IgD-negative memory B cell (primary cell): ENCODE data around the gene HSH2D. TPM values are rescaled to one million over a fixed set of nuclear protein-coding genes. Genes with fewer than 3 reads are reported as not detected.

Source experiments
- H3K27ac Mint-ChIP-seq, 3 donors: one replicate each; pipeline ENCODE4 v1.8.0; 2020 to 2022; ENCODE audit warnings: mild to moderate bottlenecking in 3 of 3, mixed read lengths in 3 of 3, moderate library complexity in 1 of 3
- H3K27me3 Mint-ChIP-seq: one replicate; pipeline ENCODE4 v1.8.0; 2021; ENCODE audit warnings: mixed read lengths
- H3K36me3 Mint-ChIP-seq: one replicate; pipeline ENCODE4 v1.8.0; 2020; ENCODE audit warnings: mild to moderate bottlenecking, mixed read lengths
- H3K4me1 Mint-ChIP-seq, 3 donors: one replicate each; pipeline ENCODE4 v1.8.0; 2020 to 2022; ENCODE audit warnings: mixed read lengths in 3 of 3, mild to moderate bottlenecking in 1 of 3
- H3K4me3 Mint-ChIP-seq, 4 donors: one replicate each; pipeline ENCODE4 v1.8.0; 2020 to 2022; ENCODE audit warnings: mild to moderate bottlenecking in 4 of 4, mixed read lengths in 4 of 4, moderate library complexity in 3 of 4
- H3K9me3 Mint-ChIP-seq, 3 donors: one replicate each; pipeline ENCODE4 v1.8.0; 2020 to 2021; ENCODE audit warnings: mixed read lengths in 3 of 3, mild to moderate bottlenecking in 1 of 3
- polyA plus RNA-seq: library from polyadenylated mRNA; unstranded; fragments of 300-500 nt; fragmentation: Illumina TruSeq; gene quantifications from one replicate; pipeline ENCODE4 v1.2.3, GENCODE V29; 2021

The HSH2D gene
- polyA plus RNA-seq, 1 donor from 2014 or later = 122 TPM

- H3K4me3 Mint-ChIP-seq = peak within 1 kb of the TSS; percentile 96 to 100 (median 98)
- peaks cover 19 to 25% (median 23%) of the 10 kb centered on the region in 3 donors for H3K4me1 Mint-ChIP-seq
- H3K27ac Mint-ChIP-seq = peak within 1 kb of the TSS; percentile 71 to 96 (median 82)
- no peaks in the 10 kb centered on the region for H3K9me3 Mint-ChIP-seq
- H3K36me3 Mint-ChIP-seq = no peaks in the 10 kb centered on the region
- no peaks in the 10 kb centered on the region for H3K27me3 Mint-ChIP-seq
These were observed 41.8 kb downstream of the HSH2D start, which contains the start of gene FAM32A for GRCh38 chr19:16185123-16185767. FAM32A (plus strand) TSS chr19:16185410; CDS start chr19:16185443, 33 bp downstream.

- Mint-ChIP-seq H3K4me3 (peak overlapping the region; percentile 96 to 100 (median 98)), H3K4me1 (peaks cover 19 to 25% (median 23%) of the 10 kb centered on the region in 3 donors), H3K9me3 (no peaks in the 10 kb centered on the region), H3K36me3 (no peaks in the 10 kb centered on the region), H3K27me3 (no peaks in the 10 kb centered on the region), H3K27ac (peak overlapping the region; percentile 71 to 96 (median 82))
These were observed 42.3 kb downstream of the HSH2D start for GRCh38 chr19:16185768-16186123.

- peaks cover 14 to 21% (median 16%) of the 10 kb centered on the region in 3 donors for H3K4me1 Mint-ChIP-seq
- H3K4me3 Mint-ChIP-seq = peak overlapping the region in 1 of 4 donors; percentile 21
These were observed 45.0 kb downstream of the HSH2D start for GRCh38 chr19:16188521-16188920.

GRCh38 chr19:16190198-16190597, 46.7 kb downstream of the HSH2D start:
- Mint-ChIP-seq H3K4me1 (peaks cover 13 to 17% (median 14%) of the 10 kb centered on the region in 3 donors), H3K9me3 (no peaks in the 10 kb centered on the region), H3K36me3 (peaks cover 2% of the 10 kb centered on the region), H3K27ac (peak overlapping the region in 2 of 3 donors; percentile 14 to 46), H3K27me3 (no peaks in the 10 kb centered on the region), H3K4me3 (peak overlapping the region in 1 of 4 donors; percentile 50)

More at GRCh38 chr19:16188521-16188920, 45.0 kb downstream of the HSH2D start:
- no peaks in the 10 kb centered on the region for H3K27me3 Mint-ChIP-seq
- no peaks in the 10 kb centered on the region for H3K36me3 Mint-ChIP-seq
- H3K9me3 Mint-ChIP-seq = no peaks in the 10 kb centered on the region
- H3K27ac Mint-ChIP-seq = peak overlapping the region in 1 of 3 donors; percentile 36

GRCh38 chr19:16190736-16191135, 47.3 kb downstream of the HSH2D start:
- peaks cover 2% of the 10 kb centered on the region for H3K36me3 Mint-ChIP-seq
- no peak overlapping the region for H3K4me3 Mint-ChIP-seq
- no peaks in the 10 kb centered on the region for H3K9me3 Mint-ChIP-seq
- H3K27me3 Mint-ChIP-seq = no peaks in the 10 kb centered on the region
- peaks cover 10 to 14% (median 13%) of the 10 kb centered on the region in 3 donors for H3K4me1 Mint-ChIP-seq
- no peak overlapping the region for H3K27ac Mint-ChIP-seq

DNA sequence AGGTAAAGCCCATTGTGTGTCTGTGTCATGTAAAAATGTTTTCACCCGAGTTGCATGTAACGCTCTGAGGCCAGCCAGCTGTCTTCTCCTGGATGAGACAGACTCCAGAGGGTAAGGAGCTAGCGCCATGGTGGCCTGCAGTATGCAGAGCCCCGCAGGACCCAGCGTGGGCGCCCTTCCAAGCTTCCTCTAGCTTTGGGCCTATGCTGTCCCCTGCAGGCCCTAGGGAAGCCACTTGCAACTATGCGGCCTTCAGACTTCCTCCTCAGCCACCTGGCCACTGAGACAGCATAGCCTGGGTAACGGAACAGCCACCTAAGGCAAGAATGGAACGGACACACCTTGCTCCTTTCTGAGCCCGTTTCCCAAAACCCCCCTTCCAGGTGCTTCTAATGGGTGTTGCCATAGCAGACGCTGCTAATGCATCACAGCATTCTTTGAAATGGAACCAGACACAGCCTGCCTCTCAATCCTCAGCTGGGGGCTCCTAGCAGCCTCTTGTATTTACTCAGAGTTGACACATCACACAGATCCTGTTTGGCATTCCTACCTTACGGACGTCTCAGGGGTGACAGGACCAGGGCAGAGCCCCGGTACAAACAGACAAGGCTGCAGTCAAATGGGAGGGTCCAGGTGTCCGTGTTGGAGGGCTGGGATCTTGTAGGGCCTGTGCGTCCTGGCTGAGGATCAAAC, 47.9 kb downstream of the HSH2D start:
- Mint-ChIP-seq H3K27me3 (no peaks in the 10 kb centered on the region), H3K4me1 (peaks cover 9 to 13% (median 10%) of the 10 kb centered on the region in 3 donors), H3K27ac (no peak overlapping the region), H3K9me3 (no peaks in the 10 kb centered on the region), H3K36me3 (peaks cover 2% of the 10 kb centered on the region), H3K4me3 (peak overlapping the region in 1 of 4 donors; percentile 66)

DNA sequence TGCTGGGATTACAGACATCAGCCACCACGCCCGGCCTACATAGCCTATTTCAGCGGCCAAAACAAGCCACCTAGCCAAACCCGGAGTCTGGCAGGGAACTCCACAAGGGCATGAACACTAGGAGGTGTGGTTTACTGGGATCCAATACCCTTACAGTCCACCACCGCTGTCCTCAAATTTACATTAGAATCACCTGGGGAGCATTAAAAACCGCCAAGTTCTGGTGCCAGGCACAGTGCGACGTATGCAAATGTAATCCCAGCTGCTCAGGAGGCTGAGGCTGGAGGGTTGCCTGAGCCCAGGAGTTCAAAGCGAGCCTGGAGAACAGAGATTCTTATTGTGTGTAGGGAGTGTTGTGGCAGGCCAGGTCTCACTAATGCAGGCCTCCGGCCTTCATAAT, 50.0 kb downstream of the HSH2D start:
- no peaks in the 10 kb centered on the region for H3K9me3 Mint-ChIP-seq

DNA sequence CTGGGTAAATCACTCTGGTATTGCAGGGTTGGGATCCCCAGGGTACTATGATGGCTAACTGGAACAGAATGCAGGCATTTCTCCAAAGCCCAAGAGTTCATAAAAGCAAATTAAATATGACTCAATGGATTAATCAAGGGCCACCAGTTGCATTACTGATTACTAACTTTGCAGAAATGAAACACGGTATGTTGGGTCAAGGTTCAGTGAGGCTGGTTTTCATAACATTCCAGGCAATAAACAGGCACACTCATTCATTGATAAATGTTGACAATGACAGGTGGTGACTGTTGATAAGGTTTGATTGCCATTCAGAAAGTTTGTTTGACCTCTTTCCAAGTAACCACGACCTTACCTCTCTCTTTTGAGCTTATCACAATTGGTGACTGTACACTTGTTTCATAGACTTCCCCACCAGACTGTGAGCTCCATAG, 53.7 kb downstream of the HSH2D start:
- peaks cover 16 to 29% (median 26%) of the 10 kb centered on the region in 3 donors for H3K4me1 Mint-ChIP-seq
- H3K27me3 Mint-ChIP-seq = no peaks in the 10 kb centered on the region
- no peaks in the 10 kb centered on the region for H3K9me3 Mint-ChIP-seq
- peaks cover 5% of the 10 kb centered on the region for H3K36me3 Mint-ChIP-seq
- peak overlapping the region; percentile 92 to 97 (median 97) for H3K27ac Mint-ChIP-seq
- peak overlapping the region; percentile 88 to 96 (median 92) for H3K4me3 Mint-ChIP-seq

More for the DNA sequence above, 50.0 kb downstream of the HSH2D start:
- H3K4me1 Mint-ChIP-seq = peaks cover 9 to 16% (median 10%) of the 10 kb centered on the region in 3 donors
- peak overlapping the region in 1 of 4 donors; percentile 12 for H3K4me3 Mint-ChIP-seq
- H3K36me3 Mint-ChIP-seq = peaks cover 2% of the 10 kb centered on the region
- peak overlapping the region in 1 of 3 donors; percentile 21 for H3K27ac Mint-ChIP-seq
- H3K27me3 Mint-ChIP-seq = no peaks in the 10 kb centered on the region

GRCh38 chr19:16197622-16198369, 54.3 kb downstream of the HSH2D start, which contains the start of gene AP1M1:
AP1M1 (plus strand) TSS chr19:16197911; CDS start chr19:16198027, 116 bp downstream.
- Mint-ChIP-seq H3K9me3 (no peaks in the 10 kb centered on the region), H3K4me1 (peaks cover 22 to 35% (median 29%) of the 10 kb centered on the region in 3 donors), H3K4me3 (peak within 1 kb of the TSS; percentile 88 to 96 (median 92)), H3K27ac (peak within 1 kb of the TSS; percentile 92 to 97 (median 97)), H3K27me3 (no peaks in the 10 kb centered on the region), H3K36me3 (peaks cover 5% of the 10 kb centered on the region)

DNA sequence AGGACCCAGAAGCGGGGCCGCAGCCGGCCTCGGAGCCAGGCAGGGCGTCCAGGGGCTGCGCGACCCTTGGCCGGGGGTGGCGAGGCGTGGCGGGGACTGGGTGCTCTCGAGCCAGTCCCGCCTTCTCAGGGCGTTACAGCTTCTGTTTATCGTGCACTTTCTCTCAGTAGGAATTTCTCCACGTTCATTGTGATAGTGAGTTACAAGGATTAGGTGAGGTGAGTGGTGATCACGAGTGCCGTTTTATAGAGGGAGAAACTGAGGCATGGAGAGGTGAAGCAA, 54.8 kb downstream of the HSH2D start:
- Mint-ChIP-seq H3K36me3 (peaks cover 5% of the 10 kb centered on the region), H3K27me3 (no peaks in the 10 kb centered on the region), H3K4me3 (peak overlapping the region; percentile 84 to 90 (median 86)), H3K27ac (peak overlapping the region; percentile 29 to 92 (median 90)), H3K4me1 (peaks cover 27 to 36% (median 29%) of the 10 kb centered on the region in 3 donors), H3K9me3 (no peaks in the 10 kb centered on the region)

DNA sequence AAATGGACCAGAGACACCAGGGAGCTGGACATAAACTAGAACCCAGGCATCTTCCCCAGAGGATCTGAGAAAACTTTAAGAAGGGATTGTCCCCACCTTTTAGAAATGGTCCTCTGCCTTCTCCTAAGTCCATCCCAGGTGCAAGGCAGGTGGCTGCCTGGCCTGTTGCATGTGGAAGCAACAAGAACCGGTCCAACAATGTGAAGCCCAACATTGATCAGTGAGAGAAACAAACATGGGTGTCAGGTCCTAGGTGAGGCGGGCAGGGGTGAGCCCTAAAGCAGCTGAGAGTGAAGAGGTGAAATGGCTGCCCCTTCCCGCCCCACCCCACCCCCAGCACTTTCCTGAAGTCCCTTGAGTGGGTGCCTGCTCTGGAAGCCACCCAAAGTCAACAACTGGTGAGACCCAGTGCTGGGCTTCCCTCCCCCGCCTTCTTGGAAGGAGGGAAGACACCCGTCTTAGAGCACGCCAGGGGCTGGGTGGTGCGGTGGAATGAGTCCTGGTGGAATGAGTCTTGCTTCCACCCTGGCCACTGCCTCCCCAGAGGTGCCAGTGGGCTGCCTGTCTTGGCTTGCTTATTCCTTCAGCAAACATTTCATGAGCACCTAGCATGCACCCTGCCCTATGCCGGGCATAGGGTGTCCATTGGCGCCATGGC, 55.9 kb downstream of the HSH2D start:
- H3K27me3 Mint-ChIP-seq = no peaks in the 10 kb centered on the region
- no peaks in the 10 kb centered on the region for H3K9me3 Mint-ChIP-seq
- H3K4me1 Mint-ChIP-seq = peaks cover 27 to 39% (median 29%) of the 10 kb centered on the region in 3 donors
- H3K4me3 Mint-ChIP-seq = peak overlapping the region in 3 of 4 donors; percentile 84 to 90 (median 88)
- H3K27ac Mint-ChIP-seq = peak overlapping the region; percentile 8 to 92 (median 85)
- H3K36me3 Mint-ChIP-seq = peaks cover 4% of the 10 kb centered on the region

DNA sequence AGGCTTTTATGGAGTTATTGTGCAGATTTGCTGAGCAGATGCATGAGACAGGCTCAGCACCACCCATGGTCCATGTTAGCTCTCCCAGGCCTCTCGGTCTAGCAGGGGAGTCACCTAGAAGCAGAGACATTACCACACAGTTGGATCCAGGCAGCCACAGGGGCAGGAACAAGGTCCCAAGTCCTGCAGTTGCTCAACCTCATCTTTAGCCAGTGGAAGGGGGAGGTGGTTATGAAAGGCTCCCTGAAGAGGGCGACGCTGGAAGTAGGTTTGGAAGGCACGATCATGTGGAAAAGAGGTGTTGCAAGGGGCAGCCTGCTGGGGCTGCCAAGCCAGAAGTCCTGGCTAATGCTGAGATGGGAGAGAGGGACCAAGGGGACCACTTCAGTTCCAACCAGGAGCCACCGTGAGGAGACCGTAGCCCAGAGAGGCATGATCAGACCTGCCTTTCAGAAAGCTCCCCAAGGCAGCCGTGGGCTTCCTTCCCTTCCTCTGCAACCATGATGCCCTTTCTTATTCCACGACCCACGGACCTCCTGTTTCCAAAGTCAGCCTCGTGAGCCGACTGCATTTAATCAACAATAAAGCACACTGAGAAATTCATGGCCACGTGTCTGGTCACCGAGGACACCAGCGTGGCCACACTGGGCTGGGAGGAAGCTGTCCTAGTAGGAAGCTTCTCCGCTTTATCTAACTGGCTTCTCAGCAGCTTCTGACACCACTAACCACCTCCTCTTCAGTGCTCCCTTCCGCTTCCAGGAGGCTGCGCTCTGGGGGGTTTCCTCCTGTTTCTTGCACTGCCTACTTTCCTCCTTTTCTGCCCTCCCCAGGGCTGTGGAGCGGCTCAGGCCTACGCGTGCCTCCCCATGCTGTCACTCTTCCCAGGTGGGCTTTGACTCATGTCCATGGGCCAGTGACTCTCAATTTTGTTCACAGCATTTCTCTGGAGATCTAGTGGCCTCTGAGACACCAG, 56.8 kb downstream of the HSH2D start:
- peak overlapping the region in 2 of 3 donors; percentile 54 to 85 for H3K27ac Mint-ChIP-seq
- no peaks in the 10 kb centered on the region for H3K9me3 Mint-ChIP-seq
- peaks cover 3% of the 10 kb centered on the region for H3K36me3 Mint-ChIP-seq
- H3K4me1 Mint-ChIP-seq = peaks cover 27 to 39% (median 29%) of the 10 kb centered on the region in 3 donors
- H3K4me3 Mint-ChIP-seq = peak overlapping the region; percentile 34 to 84 (median 60)
- no peaks in the 10 kb centered on the region for H3K27me3 Mint-ChIP-seq

- Mint-ChIP-seq H3K4me3 (peak overlapping the region in 3 of 4 donors; percentile 40 to 79 (median 77)), H3K4me1 (peaks cover 27 to 39% (median 29%) of the 10 kb centered on the region in 3 donors), H3K9me3 (no peaks in the 10 kb centered on the region), H3K27ac (peak overlapping the region; percentile 54 to 77 (median 63)), H3K36me3 (peaks cover 3% of the 10 kb centered on the region), H3K27me3 (no peaks in the 10 kb centered on the region)
These were observed 57.5 kb downstream of the HSH2D start for GRCh38 chr19:16201011-16201391.
